ENCODE data around the gene PLA2G5. TPM values are rescaled to one million over a fixed set of nuclear protein-coding genes. Genes with fewer than 3 reads are reported as not detected.

Gene PLA2G5
- total and polyA plus RNA-seq, 2 of the 4 experiments (the other 2 are of a cell fraction), result not detected

GRCh38 chr1:20074725-20075171 lies 4.8 kb downstream of the PLA2G5 start:
- Histone ChIP-seq H3K27me3 (ENCODE audit: control insufficient read depth, insufficient read depth, low read length) (peaks cover 19% of the 10 kb centered on the region), H3K27ac (ENCODE audit: insufficient read depth, low read length) (no peak overlapping the region), H2BK15ac (ENCODE audit: low read depth, low read length) (no peak overlapping the region), H2BK20ac (ENCODE audit: low read depth, low read length) (no peak overlapping the region), H4K91ac (ENCODE audit: insufficient read depth, low read depth, low read length) (no peak overlapping the region), H3K18ac (ENCODE audit: low read depth, low read length) (no peak overlapping the region), H3K79me1 (ENCODE audit: low read depth in 1 of 2, low read length in 2 of 2) (no peaks in the 10 kb centered on the region), H2AFZ (replicated peaks; ENCODE audit: low read length, poor library complexity) (no peak overlapping the region), H2AK9ac (replicated peaks; ENCODE audit: low read depth, low read length, poor library complexity) (no peak overlapping the region), H3K9me1 (ENCODE audit: insufficient read depth, low read length) (no peaks in the 10 kb centered on the region), H2BK5ac (ENCODE audit: low read depth, low read length, poor library complexity, severe bottlenecking) (no peak overlapping the region), H3K9ac (ENCODE audit: low read depth, low read length) (no peak overlapping the region), H3K4me1 (ENCODE audit: control insufficient read depth, insufficient read depth, low read length) (0 out of 2 replicates have a peak, but pooled peaks cover 2% of the 10 kb centered on the region), H4K20me1 (ENCODE audit: insufficient read depth, low read length) (no peaks in the 10 kb centered on the region), H3K56ac (ENCODE audit: extremely low read depth, insufficient read depth, low read length) (no peak overlapping the region), H2AK5ac (ENCODE audit: low read depth, low read length) (no peak overlapping the region), H2BK120ac (ENCODE audit: low read depth, low read length) (no peak overlapping the region), H3K4ac (ENCODE audit: low read depth, low read length) (no peak overlapping the region), H4K8ac (ENCODE audit: low read depth in 2 of 2, low read length in 2 of 2) (no peak overlapping the region), H3K14ac (replicated peaks; ENCODE audit: low read depth, low read length) (no peak overlapping the region), H3K36me3 (ENCODE audit: control insufficient read depth, insufficient read depth, low read length) (no peaks in the 10 kb centered on the region), H3K4me2 (ENCODE audit: low read depth, low read length) (no peak overlapping the region), H3K23ac (ENCODE audit: low read depth, low read length) (no peak overlapping the region), H4K5ac (ENCODE audit: low read depth, low read length) (no peak overlapping the region), H3K9me3 (ENCODE audit: control insufficient read depth, insufficient read depth, low read length) (no peaks in the 10 kb centered on the region; the same call in 1 of the 2 replicates), H3K4me3 (ENCODE audit: insufficient read depth, low read depth, low read length) (no peak overlapping the region)
- POLR2A ChIA-PET (ENCODE audit: unreplicated experiment), result no interaction called here
- DNase-seq, result no peak
- no peak for TF ChIP-seq RFX5 (IDR thresholded peaks at IDR 0.05; ENCODE audit: low read depth, low read length)
- no peak for TF ChIP-seq FOS (IDR thresholded peaks at IDR 0.05; ENCODE audit: low read depth, low read length)
- TF ChIP-seq ELK1 (IDR thresholded peaks at IDR 0.05; ENCODE audit: borderline replicate concordance, low read depth, low read length), result no peak
- TF ChIP-seq RAD21 (IDR thresholded peaks at IDR 0.05; ENCODE audit: low read length), result no peak
- TF ChIP-seq RCOR1 (IDR thresholded peaks at IDR 0.05; ENCODE audit: insufficient replicate concordance, low read length), result no peak
- no peak for TF ChIP-seq MXI1 (IDR thresholded peaks at IDR 0.05; ENCODE audit: borderline replicate concordance, low read depth, low read length)
- TF ChIP-seq CTCF (conservative IDR thresholded peaks at IDR 0.05; ENCODE audit: low read depth, low read length), result no peak
- no peak for TF ChIP-seq CHD1 (IDR thresholded peaks at IDR 0.05; ENCODE audit: low read depth, low read length)
- no peak for TF ChIP-seq MAZ (IDR thresholded peaks at IDR 0.05; ENCODE audit: borderline replicate concordance, low read depth, low read length)
- TF ChIP-seq POLR2A (IDR thresholded peaks at IDR 0.05; ENCODE audit: low read depth, low read length), result no peak
- no peak for TF ChIP-seq MAFK (IDR thresholded peaks at IDR 0.05; ENCODE audit: low read depth, low read length)
- TF ChIP-seq NFE2L2 (IDR thresholded peaks at IDR 0.05; ENCODE audit: low read depth, low read length), result no peak
- no peak for TF ChIP-seq SMC3 (IDR thresholded peaks at IDR 0.05; ENCODE audit: low read depth, low read length)
- TF ChIP-seq CEBPB (IDR thresholded peaks at IDR 0.05; ENCODE audit: low read depth, low read length), result no peak
- TF ChIP-seq BHLHE40 (IDR thresholded peaks at IDR 0.05; ENCODE audit: low read depth, low read length), result no peak
- no peak for TF ChIP-seq USF2 (IDR thresholded peaks at IDR 0.05; ENCODE audit: low read depth, low read length)
- 100% methylated on average over 1 of the region's 8 CpGs; no CpG with 5 or more reads in 1 of the 2 experiments for WGBS, 2 experiments (ENCODE audit: extremely low coverage in 2 of 2, insufficient read length in 1 of 2)
- BruUV-seq (replicated peaks), result no TSS peak
- intact Hi-C loops (cut with micrococcal nuclease), result no loop called here
- CTCF ChIA-PET, result no interaction called here
- in situ Hi-C loops (cut with MboI; ENCODE audit: low sequenced_read_pairs), result no loop called here
- no peak for ATAC-seq (ENCODE audit: low read depth)
- dilution Hi-C loops (cut with HindIII; ENCODE audit: low sequenced_read_pairs, unreplicated experiment), result no loop called here

Data from IMR-90 (cell line).